Measurements from ENCODE around the gene CBX1.
"Not testable (repeated sequence)": the region's sequence is repeated elsewhere in the genome, so short reads cannot be mapped to it uniquely, and the experiment has no call there.

- TF ChIP-seq CTCF (IDR thresholded peaks at IDR 0.05; ENCODE audit: poor library complexity, severe bottlenecking); TAF1 (IDR thresholded peaks at IDR 0.05; ENCODE audit: low read depth); POLR2AphosphoS5 (IDR thresholded peaks at IDR 0.05); SMC3 (conservative IDR thresholded peaks at IDR 0.05; ENCODE audit: poor library complexity); REST (IDR thresholded peaks at IDR 0.05; ENCODE audit: borderline replicate concordance); EZH2 (IDR thresholded peaks at IDR 0.05; ENCODE audit: borderline replicate concordance, insufficient read depth, low read length, poor library complexity, severe bottlenecking): not testable (repeated sequence)
Measured at GRCh38 chr17:48073566-48074094, 27.6 kb downstream of the CBX1 start.

All from neural cell (in vitro differentiated cells).